IMR-90 (cell line): ENCODE results near the gene RPS4Y2. TPM values are rescaled to one million over a fixed set of nuclear protein-coding genes. Genes with fewer than 3 reads are reported as not detected.

Experiments used
- ATAC-seq: fragments of 200-7000 bp; cut with Tn5 transposase; 2 replicates; pipeline ENCODE4 v1.9.1; 2020; ENCODE audit warnings: low read depth, mild to moderate bottlenecking, moderate library complexity
- BruUV-seq: library from RNA; stranded (reverse); fragments of 400-500 nt; replicated peaks from 2 replicates; lab custom pipeline; 2021; lab: Mats Ljungman, UMichigan
- CTCF ChIA-PET: fragments of 300-600 bp; formaldehyde crosslinking; extraction: SDS; loops from one replicate; lab custom pipeline; 2021; ENCODE audit warnings: antibody characterized with exemption; lab: Yijun Ruan, JAX
- POLR2A ChIA-PET: fragments of 300-600 bp; sonication (Branson Sonifier 250); formaldehyde crosslinking; loops from one replicate; lab custom pipeline; 2022; ENCODE audit warnings: antibody characterized with exemption; ENCODE audit not compliant: unreplicated experiment; lab: Charles Lee
- DNase-seq: peaks from one replicate; pipeline ENCODE4 v3.0.0; 2013
- H2AFZ ChIP-seq: replicated peaks from 2 replicates; pipeline ENCODE3; 2013; ENCODE audit warnings: low read length, mild to moderate bottlenecking; ENCODE audit not compliant: poor library complexity
- H2AK5ac ChIP-seq: 2 replicates; pipeline ENCODE4 v1.6.1; 2013; ENCODE audit warnings: low read depth, low read length, inconsistent platforms
- H2AK9ac ChIP-seq: replicated peaks from 2 replicates; pipeline ENCODE3; 2013; ENCODE audit warnings: mild to moderate bottlenecking, low read depth, low read length, moderate library complexity; ENCODE audit not compliant: poor library complexity
- H2BK120ac ChIP-seq: 2 replicates; pipeline ENCODE4 v1.6.1; 2013; ENCODE audit warnings: low read depth, low read length, inconsistent platforms
- H2BK15ac ChIP-seq: 3 replicates; pipeline ENCODE4 v1.6.1; 2013; ENCODE audit warnings: low read depth, low read length, inconsistent platforms
- H2BK20ac ChIP-seq: 2 replicates; pipeline ENCODE4 v1.6.1; 2013; ENCODE audit warnings: low read depth, mild to moderate bottlenecking, inconsistent platforms, low read length, moderate library complexity
- H2BK5ac ChIP-seq: 2 replicates; pipeline ENCODE4 v1.6.1; 2013; ENCODE audit warnings: mild to moderate bottlenecking, low read depth, low read length, inconsistent platforms; ENCODE audit not compliant: poor library complexity, severe bottlenecking
- H3K14ac ChIP-seq: replicated peaks from 2 replicates; pipeline ENCODE4 v1.6.1; 2013; ENCODE audit warnings: low read depth, low read length, inconsistent platforms
- H3K18ac ChIP-seq: 2 replicates; pipeline ENCODE4 v1.6.1; 2013; ENCODE audit warnings: low read depth, low read length, control low read depth
- H3K23ac ChIP-seq: 2 replicates; pipeline ENCODE4 v1.6.1; 2013; ENCODE audit warnings: low read depth, low read length, inconsistent platforms
- H3K27ac ChIP-seq: 2 replicates; pipeline ENCODE4 v1.5.1; 2013; ENCODE audit warnings: mild to moderate bottlenecking, control low read depth, low read length; ENCODE audit not compliant: insufficient read depth
- H3K27me3 ChIP-seq: 2 replicates; pipeline ENCODE4 v1.6.1; 2013; ENCODE audit warnings: low read length; ENCODE audit not compliant: control insufficient read depth, insufficient read depth
- H3K36me3 ChIP-seq: 2 replicates; pipeline ENCODE4 v1.6.1; 2013; ENCODE audit warnings: low read length, mixed read lengths; ENCODE audit not compliant: control insufficient read depth, insufficient read depth
- H3K4ac ChIP-seq: 2 replicates; pipeline ENCODE4 v1.6.1; 2013; ENCODE audit warnings: low read depth, low read length, inconsistent platforms
- H3K4me1 ChIP-seq: 2 replicates; pipeline ENCODE4 v1.6.1; 2013; ENCODE audit warnings: low read length, mixed read lengths; ENCODE audit not compliant: control insufficient read depth, insufficient read depth
- H3K4me2 ChIP-seq: 2 replicates; pipeline ENCODE4 v1.6.1; 2013; ENCODE audit warnings: low read depth, mild to moderate bottlenecking, control low read depth, low read length, moderate library complexity
- H3K4me3 ChIP-seq: 2 replicates; pipeline ENCODE4 v1.5.1; 2013; ENCODE audit warnings: low read depth, mild to moderate bottlenecking, control low read depth, low read length, moderate library complexity; ENCODE audit not compliant: insufficient read depth
- H3K56ac ChIP-seq: 2 replicates; pipeline ENCODE4 v1.6.1; 2013; ENCODE audit warnings: low read length, inconsistent platforms; ENCODE audit not compliant: insufficient read depth; ENCODE audit errors: extremely low read depth
- H3K79me1 ChIP-seq, 2 experiments: 2 replicates each; pipeline ENCODE4 v1.6.1; 2013; ENCODE audit warnings: low read length in 2 of 2, inconsistent platforms in 1 of 2, low read depth in 1 of 2
- H3K9ac ChIP-seq: 2 replicates; pipeline ENCODE4 v1.6.1; 2013; ENCODE audit warnings: low read depth, low read length, control low read depth
- H3K9me1 ChIP-seq: 2 replicates; pipeline ENCODE4 v1.6.1; 2013; ENCODE audit warnings: low read length, inconsistent platforms; ENCODE audit not compliant: insufficient read depth
- H3K9me3 ChIP-seq: 2 replicates; pipeline ENCODE4 v1.6.1; 2013; ENCODE audit warnings: low read length; ENCODE audit not compliant: control insufficient read depth, insufficient read depth
- H4K20me1 ChIP-seq: 2 replicates; pipeline ENCODE4 v1.6.1; 2013; ENCODE audit warnings: low read length, inconsistent platforms; ENCODE audit not compliant: insufficient read depth
- H4K5ac ChIP-seq: 2 replicates; pipeline ENCODE4 v1.6.1; 2013; ENCODE audit warnings: mild to moderate bottlenecking, low read depth, low read length, control low read depth
- H4K8ac ChIP-seq, 2 experiments: 2 replicates each; pipeline ENCODE4 v1.6.1; 2013; ENCODE audit warnings: low read depth in 2 of 2, low read length in 2 of 2, control low read depth in 1 of 2, inconsistent platforms in 1 of 2
- H4K91ac ChIP-seq: 2 replicates; pipeline ENCODE4 v1.6.1; 2013; ENCODE audit warnings: low read depth, low read length, inconsistent platforms; ENCODE audit not compliant: insufficient read depth
- BHLHE40 ChIP-seq: fragments of 150-350 bp; IDR thresholded peaks from 2 replicates; pipeline ENCODE4 v1.6.1; 2016; ENCODE audit warnings: mild to moderate bottlenecking, low read depth, low read length
- CTCF ChIP-seq: conservative IDR thresholded peaks from 2 replicates; pipeline ENCODE4 v1.5.1; 2012; ENCODE audit warnings: mild to moderate bottlenecking, low read depth, low read length, improper control_type of control experiment
- ELK1 ChIP-seq: fragments of 150-350 bp; IDR thresholded peaks from 2 replicates; pipeline ENCODE4 v1.6.1; 2016; ENCODE audit warnings: low read depth, mild to moderate bottlenecking, low read length, moderate library complexity, borderline replicate concordance
- FOS ChIP-seq: fragments of 150-350 bp; IDR thresholded peaks from 2 replicates; pipeline ENCODE4 v1.6.1; 2016; ENCODE audit warnings: low read depth, low read length
- MAFK ChIP-seq: IDR thresholded peaks from 2 replicates; pipeline ENCODE4 v1.6.1; 2012; ENCODE audit warnings: low read depth, low read length, improper control_type of control experiment
- MAZ ChIP-seq: IDR thresholded peaks from 2 replicates; pipeline ENCODE4 v1.6.1; 2012; ENCODE audit warnings: low read depth, mild to moderate bottlenecking, low read length, improper control_type of control experiment, moderate library complexity, borderline replicate concordance
- POLR2A ChIP-seq: IDR thresholded peaks from 2 replicates; pipeline ENCODE4 v1.6.1; 2012; ENCODE audit warnings: mild to moderate bottlenecking, low read depth, low read length
- RAD21 ChIP-seq: IDR thresholded peaks from 2 replicates; pipeline ENCODE4 v1.6.1; 2012; ENCODE audit warnings: low read length, improper control_type of control experiment
- RCOR1 ChIP-seq: IDR thresholded peaks from 2 replicates; pipeline ENCODE4 v1.6.1; 2012; ENCODE audit warnings: mild to moderate bottlenecking, low read length, improper control_type of control experiment; ENCODE audit not compliant: insufficient replicate concordance
- RFX5 ChIP-seq: IDR thresholded peaks from 2 replicates; pipeline ENCODE4 v1.8.0; 2012; ENCODE audit warnings: low read depth, mild to moderate bottlenecking, low read length, moderate library complexity
- SMC3 ChIP-seq: fragments of 150-350 bp; IDR thresholded peaks from 2 replicates; pipeline ENCODE4 v1.6.1; 2016; ENCODE audit warnings: low read depth, mild to moderate bottlenecking, antibody characterized with exemption, low read length, moderate library complexity
- WGBS, 2 experiments: methylation state at CpG; one replicate each; pipeline versions ENCODE4 v1.1.5 to v1.1.7; 2013; ENCODE audit warnings: missing lambda C conversion rate in 2 of 2; ENCODE audit not compliant: insufficient read length in 1 of 2; ENCODE audit errors: extremely low coverage in 2 of 2; 5-methylcytosine and 5-hydroxymethylcytosine counted together
- dilution Hi-C: fragments of 300-500 bp; cut with HindIII; formaldehyde crosslinking; loops from one replicate; pipeline ENCODE4 v1.14.3; 2018; ENCODE audit warnings: low sequenced_read_pairs; ENCODE audit not compliant: unreplicated experiment
- in situ Hi-C: fragments of 300-500 bp; cut with MboI; formaldehyde crosslinking; loops from 3 replicates; pipeline ENCODE4 v1.14.3; 2019; ENCODE audit warnings: low sequenced_read_pairs, inconsistent platforms, mixed read lengths
- intact Hi-C: fragments of 100-400 bp; cut with micrococcal nuclease; formaldehyde crosslinking; loops from 2 replicates; pipeline ENCODE4 v1.10.0; 2022
- polyA plus RNA-seq, 3 experiments: library from polyadenylated mRNA; depleted of rRNA; stranded (reverse); fragments of >200 nt; gene quantifications; 2 replicates each; pipeline ENCODE4 v1.2.3, GENCODE V29; 2012; ENCODE audit warnings: low replicate concordance in 1 of 3
- total RNA-seq: library from RNA; depleted of rRNA; stranded (reverse); fragments of >200 nt; gene quantifications from 2 replicates; pipeline ENCODE4 v1.2.3, GENCODE V29; 2012

Gene RPS4Y2
- total and polyA plus RNA-seq, 2 of the 4 experiments (the other 2 are of a cell fraction): not detected

- H2BK20ac ChIP-seq: no peak overlapping the region
- ChIA-PET POLR2A (no interaction called here), CTCF (no interaction called here)
- in situ Hi-C loops: no loop called here
- H4K8ac ChIP-seq: no peak overlapping the region
- no peak overlapping the region for H2AK5ac ChIP-seq
- no peak overlapping the region for H2BK5ac ChIP-seq
- H2AK9ac ChIP-seq: no peak overlapping the region
- H3K79me1 ChIP-seq: no peaks in the 10 kb centered on the region
- DNase-seq (no peak), ATAC-seq (no peak)
- H3K56ac ChIP-seq: no peak overlapping the region
- no peaks in the 10 kb centered on the region for H3K4me1 ChIP-seq
- H3K9ac ChIP-seq: no peak overlapping the region
- H3K27ac ChIP-seq: no peak overlapping the region
- H3K9me3 ChIP-seq: no peaks in the 10 kb centered on the region
- H3K23ac ChIP-seq: no peak overlapping the region
- BruUV-seq: no TSS peak
- no peak overlapping the region for H3K4me3 ChIP-seq
- intact Hi-C loops: no loop called here
- H3K18ac ChIP-seq: no peak overlapping the region
- no peak overlapping the region for H2BK15ac ChIP-seq
- WGBS, 2 experiments: no CpG with 5 or more reads among the region's 4 CpGs
- H4K91ac ChIP-seq: no peak overlapping the region
- no peaks in the 10 kb centered on the region for H4K20me1 ChIP-seq
- no peak overlapping the region for H3K14ac ChIP-seq
- H2AFZ ChIP-seq: no peak overlapping the region
- no peak overlapping the region for H4K5ac ChIP-seq
- no peak for TF ChIP-seq RAD21
- no peak for TF ChIP-seq CTCF
- TF ChIP-seq RCOR1: no peak
- no peak for TF ChIP-seq MAZ
- TF ChIP-seq POLR2A: no peak
- no peak for TF ChIP-seq MAFK
- TF ChIP-seq FOS: no peak
- TF ChIP-seq ELK1: no peak
- TF ChIP-seq RFX5: no peak
- no peak for TF ChIP-seq SMC3
- no peak for TF ChIP-seq BHLHE40
- dilution Hi-C loops: no loop called here
- H3K27me3 ChIP-seq: no peaks in the 10 kb centered on the region
- no peaks in the 10 kb centered on the region for H3K9me1 ChIP-seq
- no peak overlapping the region for H3K4ac ChIP-seq
- H2BK120ac ChIP-seq: no peak overlapping the region
- no peak overlapping the region for H3K4me2 ChIP-seq
- no peaks in the 10 kb centered on the region for H3K36me3 ChIP-seq
Observed at GRCh38 chrY:20781408-20781807, 25.5 kb downstream of the RPS4Y2 start.
